Cardiac muscle cell (in vitro differentiated cells and primary cell): ENCODE results near the gene SCARB2. TPM values are rescaled to one million over a fixed set of nuclear protein-coding genes. Genes with fewer than 3 reads are reported as not detected.

Experiments
- DNase-seq, 2 donors: peaks; one replicate each; pipeline versions ENCODE4 v3.0.0 to v3.0.0-alpha.2; 2010 to 2017; ENCODE audit warnings: low read depth in 1 of 2, low spot score in 1 of 2
- H3K27ac ChIP-seq: fragments of 200-600 bp; sonication (generic); 2 replicates; pipeline ENCODE4 v1.5.1; 2016
- H3K27me3 ChIP-seq: fragments of 200-600 bp; sonication (generic); 2 replicates; pipeline ENCODE4 v1.6.0; 2016; ENCODE audit warnings: control low read depth
- H3K36me3 ChIP-seq: fragments of 200-600 bp; sonication (generic); 2 replicates; pipeline ENCODE4 v1.5.1; 2016; ENCODE audit warnings: control low read depth
- H3K4me1 ChIP-seq: fragments of 200-600 bp; sonication (generic); 2 replicates; pipeline ENCODE4 v1.8.1; 2017; ENCODE audit warnings: low read depth, mild to moderate bottlenecking, mixed run types
- H3K4me3 ChIP-seq: fragments of 200-600 bp; sonication (generic); 2 replicates; pipeline ENCODE4 v1.5.1; 2016; ENCODE audit warnings: mild to moderate bottlenecking
- H3K9me3 ChIP-seq: fragments of 200-600 bp; sonication (generic); 2 replicates; pipeline ENCODE4 v1.5.1; 2017; ENCODE audit warnings: low read depth, mild to moderate bottlenecking, control low read depth
- CTCF ChIP-seq: IDR thresholded peaks from 2 replicates; pipeline ENCODE4 v1.5.1; 2012; ENCODE audit warnings: low read depth, mild to moderate bottlenecking, low read length
- polyA plus RNA-seq: library from polyadenylated mRNA; unstranded; fragments of >200 nt; fragmentation: Nextera tagmentation; extraction: Ambion mirVana; gene quantifications from 2 replicates; pipeline ENCODE4 v1.2.1, GENCODE V29; 2016
- total RNA-seq: library from RNA; depleted of rRNA; stranded (reverse); fragments of >200 nt; gene quantifications from 2 replicates; pipeline ENCODE4 v1.2.3, GENCODE V29; 2016

The SCARB2 gene
- total and polyA plus RNA-seq, 2 experiments from 2014 or later: 40.5 to 78.6 TPM

GRCh38 chr4:76179398-76180318 lies 34.0 kb downstream of the SCARB2 start:
- peak; percentile 88 to 90 for DNase-seq
- Histone ChIP-seq H3K27ac (no peak overlapping the region), H3K27me3 (no peaks in the 10 kb centered on the region), H3K36me3 (peaks cover 11% of the 10 kb centered on the region), H3K9me3 (no peaks in the 10 kb centered on the region), H3K4me3 (no peak overlapping the region), H3K4me1 (no peaks in the 10 kb centered on the region)
- TF ChIP-seq CTCF: peak; percentile 93

GRCh38 chr4:76178296-76178695 lies 35.3 kb downstream of the SCARB2 start:
- H3K9me3 ChIP-seq: no peaks in the 10 kb centered on the region
- no peaks in the 10 kb centered on the region for H3K27me3 ChIP-seq
- H3K4me1 ChIP-seq: no peaks in the 10 kb centered on the region
- TF ChIP-seq CTCF: no peak
- H3K27ac ChIP-seq: no peak overlapping the region
- H3K4me3 ChIP-seq: no peak overlapping the region
- H3K36me3 ChIP-seq: peaks cover 18% of the 10 kb centered on the region
- peak in 1 of 2 donors; percentile 58 for DNase-seq

GRCh38 chr4:76177709-76178108 lies 35.9 kb downstream of the SCARB2 start:
- Histone ChIP-seq H3K9me3 (no peaks in the 10 kb centered on the region), H3K36me3 (peaks cover 18% of the 10 kb centered on the region), H3K27ac (no peak overlapping the region), H3K27me3 (no peaks in the 10 kb centered on the region), H3K4me1 (no peaks in the 10 kb centered on the region), H3K4me3 (no peak overlapping the region)
- DNase-seq: peak in 1 of 2 donors; percentile 37
- TF ChIP-seq CTCF: no peak

- no peak overlapping the region for H3K4me3 ChIP-seq
- no peaks in the 10 kb centered on the region for H3K27me3 ChIP-seq
- H3K4me1 ChIP-seq: no peaks in the 10 kb centered on the region
- H3K36me3 ChIP-seq: peaks cover 20% of the 10 kb centered on the region
- no peak for DNase-seq
- H3K9me3 ChIP-seq: no peaks in the 10 kb centered on the region
- H3K27ac ChIP-seq: no peak overlapping the region
- no peak for TF ChIP-seq CTCF
Observed at GRCh38 chr4:76175336-76175735, 38.3 kb downstream of the SCARB2 start.

GRCh38 chr4:76174216-76174615 lies 39.4 kb downstream of the SCARB2 start:
- H3K27ac ChIP-seq: no peak overlapping the region
- peaks cover 30% of the 10 kb centered on the region for H3K36me3 ChIP-seq
- H3K9me3 ChIP-seq: no peaks in the 10 kb centered on the region
- no peaks in the 10 kb centered on the region for H3K4me1 ChIP-seq
- H3K27me3 ChIP-seq: no peaks in the 10 kb centered on the region
- no peak overlapping the region for H3K4me3 ChIP-seq
- TF ChIP-seq CTCF: no peak
- no peak for DNase-seq
